ENCODE results near the gene ZDHHC4. TPM values are rescaled to one million over a fixed set of nuclear protein-coding genes. Genes with fewer than 3 reads are reported as not detected.

Gene ZDHHC4
- total RNA-seq, 6 experiments from 2014 or later, result 18.4 to 27.7 (median 25.2) TPM

DNA sequence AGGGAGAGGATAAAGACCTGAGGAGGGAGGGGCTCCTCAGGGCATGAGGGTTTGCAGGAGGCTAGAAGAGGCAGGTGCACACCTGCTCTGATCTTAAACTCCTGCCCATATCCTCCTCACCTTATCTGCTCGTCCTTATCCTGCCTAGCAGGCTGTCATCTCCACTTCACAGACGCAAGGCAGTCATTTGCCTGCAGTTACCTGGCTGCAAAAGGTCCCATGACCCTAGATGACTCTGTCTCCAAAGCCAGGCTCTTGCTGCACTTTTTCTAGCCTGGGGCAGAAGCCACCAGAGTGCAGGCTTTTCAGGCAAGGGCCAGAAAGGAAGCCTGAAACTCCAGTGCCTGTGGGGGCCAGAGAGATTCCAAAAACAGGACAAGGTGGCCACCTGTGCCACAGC, 36.5 kb downstream of the ZDHHC4 start:
- no peak for DNase-seq
- no peaks in the 10 kb centered on the region for H3K4me1 Mint-ChIP-seq (ENCODE audit: low read depth)
- H3K27me3 Mint-ChIP-seq (ENCODE audit: insufficient read depth), result peaks cover 24% of the 10 kb centered on the region
- no peaks in the 10 kb centered on the region for H3K36me3 Mint-ChIP-seq (ENCODE audit: low read depth)
- H3K27ac Mint-ChIP-seq, result no peak overlapping the region
- TF ChIP-seq, protein P1, sequence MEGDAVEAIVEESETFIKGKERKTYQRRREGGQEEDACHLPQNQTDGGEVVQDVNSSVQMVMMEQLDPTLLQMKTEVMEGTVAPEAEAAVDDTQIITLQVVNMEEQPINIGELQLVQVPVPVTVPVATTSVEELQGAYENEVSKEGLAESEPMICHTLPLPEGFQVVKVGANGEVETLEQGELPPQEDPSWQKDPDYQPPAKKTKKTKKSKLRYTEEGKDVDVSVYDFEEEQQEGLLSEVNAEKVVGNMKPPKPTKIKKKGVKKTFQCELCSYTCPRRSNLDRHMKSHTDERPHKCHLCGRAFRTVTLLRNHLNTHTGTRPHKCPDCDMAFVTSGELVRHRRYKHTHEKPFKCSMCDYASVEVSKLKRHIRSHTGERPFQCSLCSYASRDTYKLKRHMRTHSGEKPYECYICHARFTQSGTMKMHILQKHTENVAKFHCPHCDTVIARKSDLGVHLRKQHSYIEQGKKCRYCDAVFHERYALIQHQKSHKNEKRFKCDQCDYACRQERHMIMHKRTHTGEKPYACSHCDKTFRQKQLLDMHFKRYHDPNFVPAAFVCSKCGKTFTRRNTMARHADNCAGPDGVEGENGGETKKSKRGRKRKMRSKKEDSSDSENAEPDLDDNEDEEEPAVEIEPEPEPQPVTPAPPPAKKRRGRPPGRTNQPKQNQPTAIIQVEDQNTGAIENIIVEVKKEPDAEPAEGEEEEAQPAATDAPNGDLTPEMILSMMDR (IDR thresholded peaks at IDR 0.05), result no peak
- H3K9me3 Mint-ChIP-seq, result no peaks in the 10 kb centered on the region
- H3K4me3 Mint-ChIP-seq, result no peak overlapping the region

DNA sequence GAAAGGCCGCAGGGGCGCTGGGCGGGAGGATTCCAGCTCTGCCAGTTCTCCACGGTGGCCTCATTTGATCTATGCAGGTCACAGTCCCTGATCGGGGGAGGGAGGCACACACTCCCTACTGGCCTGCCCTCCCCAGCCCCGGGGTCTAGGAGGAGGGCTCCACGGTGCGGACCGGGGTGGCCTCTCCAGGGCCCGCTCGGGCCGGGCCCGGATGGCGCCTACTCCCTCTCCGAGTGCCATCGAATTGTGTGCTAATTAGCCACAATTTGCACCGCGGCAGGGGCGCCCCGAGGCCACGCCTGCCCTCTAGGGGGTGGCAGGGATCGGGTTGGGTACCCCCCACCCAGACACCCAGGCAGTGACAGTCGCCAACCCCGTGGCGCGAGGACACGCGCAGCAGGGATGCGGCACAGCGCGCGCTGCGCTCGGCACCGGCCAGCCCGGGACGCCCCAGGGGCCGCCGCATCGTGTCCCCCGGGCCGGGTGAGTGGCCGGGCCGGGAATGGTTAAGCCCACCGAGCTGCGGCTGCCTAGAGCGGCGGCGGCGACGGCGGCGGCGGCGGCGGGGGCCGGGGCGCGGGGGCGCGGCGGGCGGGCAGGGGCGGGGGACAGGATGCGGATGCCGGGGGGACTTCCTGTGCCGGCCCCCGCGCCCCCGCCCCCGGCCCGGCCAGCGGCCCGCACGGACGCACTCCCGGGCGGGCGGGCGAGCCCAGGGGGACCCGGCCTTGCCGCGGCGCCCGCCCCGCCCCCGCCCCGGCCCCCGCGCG, 37.9 kb downstream of the ZDHHC4 start, which contains the start of gene ZNF853:
TSS of gene ZNF853 (plus strand) at position 658 of the 770 bp plus-strand sequence. CDS start 565 bp downstream, outside the sequence.
- DNase-seq, result no peak
- no peaks in the 10 kb centered on the region for H3K9me3 Mint-ChIP-seq
- H3K27ac Mint-ChIP-seq, result no peak within 1 kb of the TSS
- no peaks in the 10 kb centered on the region for H3K36me3 Mint-ChIP-seq (ENCODE audit: low read depth)
- TF ChIP-seq, protein P1 (IDR thresholded peaks at IDR 0.05), result no peak
- H3K27me3 Mint-ChIP-seq (ENCODE audit: insufficient read depth), result peaks cover 37% of the 10 kb centered on the region
- no peaks in the 10 kb centered on the region for H3K4me1 Mint-ChIP-seq (ENCODE audit: low read depth)
- H3K4me3 Mint-ChIP-seq, result no peak within 1 kb of the TSS

DNA sequence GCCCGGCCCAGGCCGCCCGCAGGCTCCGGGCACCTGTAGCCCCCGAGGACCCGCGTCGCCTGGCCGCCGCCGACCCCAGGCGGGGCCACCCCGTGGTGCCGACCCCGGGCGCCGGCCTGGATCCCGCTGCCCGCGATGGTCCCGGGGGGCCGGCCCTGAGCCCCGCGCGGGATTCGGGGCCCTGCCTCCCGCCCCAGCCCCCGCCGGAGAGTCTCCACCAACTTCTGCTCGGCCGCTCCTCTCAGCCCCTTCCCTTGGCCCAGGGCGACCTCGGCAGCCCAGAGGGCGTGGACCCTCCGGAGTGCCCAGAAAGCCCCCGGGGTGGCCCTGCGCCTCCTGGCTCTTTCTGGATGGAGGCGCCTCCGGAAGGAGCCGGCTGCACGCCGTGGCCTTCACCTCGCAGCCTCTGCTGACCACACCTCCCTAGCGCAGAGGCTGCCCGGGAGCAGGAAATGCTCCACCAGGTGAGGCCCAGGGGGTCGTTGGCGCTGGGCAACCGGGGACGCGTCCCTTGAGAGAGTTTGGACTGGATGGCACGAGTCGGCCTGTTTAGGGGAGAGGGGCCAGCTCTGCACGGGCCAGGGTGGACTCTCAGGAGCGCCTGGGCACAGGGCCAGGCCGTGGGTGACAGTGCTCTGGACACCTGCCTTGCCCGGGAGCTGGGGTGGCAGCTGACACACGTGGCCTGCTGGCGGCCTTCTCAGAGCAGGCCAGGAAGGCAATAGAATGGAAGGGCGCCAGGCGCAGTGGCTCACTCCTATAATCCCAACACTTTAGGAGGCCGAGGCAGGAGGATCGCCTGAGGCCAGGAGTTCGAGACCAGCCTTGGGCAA, 38.7 kb downstream of the ZDHHC4 start:
- no peaks in the 10 kb centered on the region for H3K4me1 Mint-ChIP-seq (ENCODE audit: low read depth)
- DNase-seq, result no peak
- no peaks in the 10 kb centered on the region for H3K36me3 Mint-ChIP-seq (ENCODE audit: low read depth)
- no peak overlapping the region for H3K27ac Mint-ChIP-seq
- TF ChIP-seq, protein P1 (IDR thresholded peaks at IDR 0.05), result no peak
- no peaks in the 10 kb centered on the region for H3K9me3 Mint-ChIP-seq
- H3K4me3 Mint-ChIP-seq, result no peak overlapping the region
- H3K27me3 Mint-ChIP-seq (ENCODE audit: insufficient read depth), result peaks cover 39% of the 10 kb centered on the region

DNA sequence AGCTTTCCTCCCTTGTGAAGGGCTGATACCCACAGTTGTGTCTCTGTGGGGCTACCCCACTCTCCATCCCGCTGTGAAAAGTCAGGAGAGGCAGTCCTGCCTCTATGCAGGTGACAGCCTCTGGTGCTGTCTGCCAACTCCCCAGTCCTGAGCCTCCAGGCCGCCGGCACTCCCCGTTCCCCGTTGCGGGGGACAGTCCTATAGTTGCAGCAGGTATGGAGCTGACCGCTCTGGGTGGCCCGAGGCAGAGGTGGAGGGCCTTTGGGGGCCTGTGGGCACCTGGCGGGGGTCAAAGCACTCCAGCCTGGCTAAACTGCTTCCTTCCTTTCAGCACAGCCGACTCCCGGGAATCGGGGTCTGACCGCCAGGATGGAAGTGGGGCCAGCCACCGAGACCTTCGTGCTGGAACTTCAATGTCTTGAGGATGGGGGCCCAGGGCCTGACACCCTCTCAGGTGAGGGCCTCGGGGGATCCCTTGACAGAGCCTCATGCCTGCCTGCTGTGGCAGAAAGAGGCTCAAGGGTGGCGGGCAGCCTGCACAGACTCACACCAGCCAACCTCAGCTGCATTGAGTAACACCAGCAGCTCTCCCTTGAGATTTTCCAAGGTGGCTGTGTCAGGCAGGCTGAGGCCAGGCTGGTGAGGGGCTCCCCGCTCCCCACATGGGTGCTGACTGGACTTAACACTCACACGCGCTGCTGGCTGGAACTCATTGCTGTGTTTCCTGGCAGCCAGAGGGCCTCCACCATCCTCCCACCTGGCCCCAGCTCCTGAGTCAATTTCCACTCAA, 39.8 kb downstream of the ZDHHC4 start:
- Mint-ChIP-seq H3K27me3 (ENCODE audit: insufficient read depth) (peaks cover 44% of the 10 kb centered on the region), H3K9me3 (no peaks in the 10 kb centered on the region), H3K27ac (no peak overlapping the region), H3K36me3 (ENCODE audit: low read depth) (no peaks in the 10 kb centered on the region), H3K4me3 (no peak overlapping the region), H3K4me1 (ENCODE audit: low read depth) (no peaks in the 10 kb centered on the region)
- no peak for DNase-seq
- TF ChIP-seq, protein P1 (IDR thresholded peaks at IDR 0.05), result no peak

DNA sequence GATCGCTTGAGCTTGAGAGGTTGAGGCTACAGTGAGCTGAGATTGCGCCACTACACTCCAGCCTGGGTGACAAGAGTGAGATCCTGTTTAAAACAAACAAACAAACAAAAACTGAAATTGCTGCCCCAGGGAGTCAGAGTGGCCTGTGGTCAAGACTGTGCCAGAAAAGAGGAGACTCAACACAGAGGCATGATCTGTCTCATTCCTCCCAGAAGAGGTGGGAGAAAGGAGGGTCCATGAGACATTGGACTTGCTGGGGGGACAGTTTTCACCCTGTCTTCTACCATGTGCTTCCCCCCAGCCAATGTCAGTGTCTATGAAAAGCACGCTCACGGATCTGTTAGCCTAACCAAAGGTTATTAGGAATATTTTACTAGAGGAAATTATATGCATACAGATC, 41.4 kb downstream of the ZDHHC4 start:
- no peaks in the 10 kb centered on the region for H3K36me3 Mint-ChIP-seq (ENCODE audit: low read depth)
- peak; percentile 54 for DNase-seq
- no peak overlapping the region for H3K27ac Mint-ChIP-seq
- TF ChIP-seq, protein P1 (IDR thresholded peaks at IDR 0.05), result no peak
- H3K4me1 Mint-ChIP-seq (ENCODE audit: low read depth), result no peaks in the 10 kb centered on the region
- no peaks in the 10 kb centered on the region for H3K9me3 Mint-ChIP-seq
- H3K4me3 Mint-ChIP-seq, result no peak overlapping the region
- peaks cover 45% of the 10 kb centered on the region for H3K27me3 Mint-ChIP-seq (ENCODE audit: insufficient read depth)
